ENCODE measurements around the gene TWF2.

GRCh38 chr3:52226229-52226817 lies 12.6 kb downstream of the TWF2 start:
- TF ChIP-seq POLR2A (IDR thresholded peaks at IDR 0.05) (no peak), CTCF (IDR thresholded peaks at IDR 0.05) (no peak)

Measured in esophagus squamous epithelium (tissue), 4 donors.